CD4-positive, alpha-beta T cell treated with Interferon alpha-2 for 1 hour (primary cell): ENCODE measurements around the gene CCL27.
A peak's percentile ranks its signal among the peaks of the same experiment; 100 is the strongest.

Experiments
- DNase-seq, 2 donors: peaks; one replicate each; pipeline ENCODE4 v3.0.0-alpha.2; 2020 to 2022

The CCL27 gene, protein sequence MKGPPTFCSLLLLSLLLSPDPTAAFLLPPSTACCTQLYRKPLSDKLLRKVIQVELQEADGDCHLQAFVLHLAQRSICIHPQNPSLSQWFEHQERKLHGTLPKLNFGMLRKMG

DNA sequence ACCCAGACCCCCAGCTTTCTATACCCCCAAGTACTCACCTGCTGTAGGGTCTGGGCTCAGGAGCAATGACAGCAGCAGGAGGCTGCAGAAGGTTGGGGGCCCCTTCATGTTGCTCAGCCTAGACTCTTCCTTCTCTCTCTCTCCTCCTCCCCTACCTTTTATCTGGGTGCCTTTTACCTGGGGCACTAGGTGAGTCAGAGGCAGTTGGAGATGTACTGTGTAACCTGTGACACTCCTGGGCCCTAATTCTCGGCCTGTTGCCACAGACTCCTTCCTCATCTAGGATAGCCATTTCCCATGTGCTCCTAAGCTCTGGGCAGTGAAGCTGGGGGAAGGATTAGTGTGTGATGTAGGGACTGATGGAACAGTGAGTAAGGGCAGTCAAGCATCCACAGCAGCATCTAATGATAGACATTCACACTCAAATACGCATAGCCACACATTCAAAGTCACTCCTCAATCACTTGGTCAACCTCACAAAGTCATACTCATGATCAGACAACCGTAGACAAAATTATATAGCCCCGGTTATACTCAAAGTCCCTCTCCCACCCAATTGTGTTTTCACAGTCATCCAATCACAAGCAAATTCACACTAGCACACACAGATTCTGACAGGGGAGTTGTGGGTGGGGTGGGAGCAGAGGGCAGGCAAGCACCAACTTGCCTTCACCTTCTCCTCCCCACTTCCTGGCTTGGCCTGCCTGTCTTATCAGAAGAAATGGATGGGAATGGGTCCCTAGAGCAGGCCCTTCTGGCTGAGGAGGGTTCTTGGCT, at the start of gene CCL27:
CCL27 (minus strand) TSS at position 132 of the 777 bp plus-strand sequence; CDS start at position 108, 24 bp downstream.
- no peak for DNase-seq

DNA sequence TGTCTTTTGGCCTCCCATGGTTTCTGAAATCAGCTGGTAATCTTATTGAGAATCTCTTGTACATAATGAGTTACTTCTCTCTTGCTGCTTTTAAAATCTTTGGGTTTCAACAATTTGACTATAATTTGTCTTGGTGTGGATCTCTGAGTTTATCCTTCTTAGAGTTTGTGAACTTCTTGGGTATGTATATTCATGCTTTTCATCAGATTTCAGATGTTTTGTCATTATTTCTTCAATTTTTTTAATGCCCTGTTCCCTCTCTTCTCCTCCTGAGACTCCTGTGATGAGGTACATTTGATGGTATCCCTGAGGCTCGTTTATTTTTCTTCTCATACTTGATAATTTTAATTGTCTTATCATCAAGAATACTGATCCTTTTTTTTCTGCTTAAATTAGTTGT, 49.7 kb upstream of the CCL27 start:
- DNase-seq = no peak

DNA sequence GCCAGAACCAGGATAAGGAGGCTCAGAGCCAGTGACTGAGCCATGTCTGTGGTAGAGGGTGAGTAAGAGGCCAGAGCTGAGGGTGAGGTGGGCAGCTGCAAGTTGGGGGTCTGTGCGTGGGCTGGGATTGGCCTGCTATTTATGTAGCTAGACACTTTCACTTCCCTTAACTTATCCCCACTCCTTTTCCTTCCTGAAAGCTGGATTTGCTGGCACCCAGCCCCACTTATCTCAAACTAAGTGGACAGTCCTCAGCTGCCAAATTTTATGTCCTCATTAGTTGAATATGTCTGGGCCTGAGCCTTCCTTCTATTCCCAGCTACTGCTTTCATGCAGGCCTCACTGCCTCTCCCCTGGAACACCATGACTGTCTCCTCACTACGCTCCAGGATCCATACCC, 47.6 kb upstream of the CCL27 start, which contains the start of gene CCL21:
CCL21 (minus strand) TSS at position 114 of the 400 bp plus-strand sequence; CDS start at position 44, 70 bp downstream.
- no peak for DNase-seq

DNA sequence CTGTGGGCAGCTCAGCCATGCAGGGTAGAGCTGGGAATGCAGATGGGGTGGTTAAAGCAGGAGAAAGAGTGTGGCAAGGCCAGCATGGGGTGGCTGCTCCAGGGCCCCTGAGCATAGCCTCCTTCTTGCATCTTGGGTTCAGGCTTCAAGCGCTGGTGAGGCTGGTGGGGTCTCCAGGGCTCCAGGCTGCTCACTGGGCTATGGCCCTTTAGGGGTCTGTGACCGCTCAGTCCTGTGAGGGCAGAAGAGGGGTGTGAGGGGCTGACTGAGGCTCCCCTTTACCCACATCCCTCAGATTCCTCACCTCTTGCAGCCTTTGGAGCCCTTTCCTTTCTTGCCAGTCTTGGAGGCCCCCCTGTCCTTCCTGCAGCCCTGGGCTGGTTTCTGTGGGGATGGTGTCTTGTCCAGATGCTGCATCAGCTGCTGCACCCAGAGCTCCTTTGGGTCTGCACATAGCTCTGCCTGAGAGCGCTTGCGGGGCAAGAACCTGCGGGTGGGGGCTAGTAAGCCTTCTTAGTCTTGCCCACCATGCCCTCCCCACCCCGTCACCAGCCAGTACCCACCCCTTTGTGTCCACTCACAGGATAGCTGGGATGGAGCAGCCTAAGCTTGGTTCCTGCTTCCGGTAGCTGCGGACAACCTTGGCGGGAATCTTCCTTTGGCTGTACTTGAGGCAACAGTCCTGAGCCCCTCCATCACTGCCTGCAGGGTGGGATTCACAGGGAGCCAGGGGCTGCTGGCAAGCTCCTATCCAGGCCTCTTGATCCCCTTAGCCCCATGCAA, 46.9 kb upstream of the CCL27 start:
- DNase-seq = no peak

DNA sequence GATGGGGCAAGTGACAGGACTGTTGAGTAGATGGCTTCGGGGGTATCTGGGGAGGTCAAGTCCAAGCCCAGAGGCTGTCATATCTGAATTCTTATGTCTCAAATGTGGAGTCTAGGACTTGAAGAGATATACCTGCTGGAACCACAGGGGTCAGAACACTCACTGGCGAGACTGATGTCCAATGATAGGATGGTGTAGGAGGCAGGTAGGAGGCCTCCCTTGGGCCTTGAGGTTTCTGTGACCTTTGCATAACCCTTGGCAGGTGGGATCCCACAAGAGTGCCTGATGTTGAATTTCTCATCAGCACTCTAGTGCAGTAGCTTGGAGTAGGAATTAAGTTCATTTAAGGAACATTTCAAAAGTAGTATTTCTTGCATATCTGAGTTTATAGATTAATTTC, 44.7 kb upstream of the CCL27 start:
- DNase-seq = no peak

DNA sequence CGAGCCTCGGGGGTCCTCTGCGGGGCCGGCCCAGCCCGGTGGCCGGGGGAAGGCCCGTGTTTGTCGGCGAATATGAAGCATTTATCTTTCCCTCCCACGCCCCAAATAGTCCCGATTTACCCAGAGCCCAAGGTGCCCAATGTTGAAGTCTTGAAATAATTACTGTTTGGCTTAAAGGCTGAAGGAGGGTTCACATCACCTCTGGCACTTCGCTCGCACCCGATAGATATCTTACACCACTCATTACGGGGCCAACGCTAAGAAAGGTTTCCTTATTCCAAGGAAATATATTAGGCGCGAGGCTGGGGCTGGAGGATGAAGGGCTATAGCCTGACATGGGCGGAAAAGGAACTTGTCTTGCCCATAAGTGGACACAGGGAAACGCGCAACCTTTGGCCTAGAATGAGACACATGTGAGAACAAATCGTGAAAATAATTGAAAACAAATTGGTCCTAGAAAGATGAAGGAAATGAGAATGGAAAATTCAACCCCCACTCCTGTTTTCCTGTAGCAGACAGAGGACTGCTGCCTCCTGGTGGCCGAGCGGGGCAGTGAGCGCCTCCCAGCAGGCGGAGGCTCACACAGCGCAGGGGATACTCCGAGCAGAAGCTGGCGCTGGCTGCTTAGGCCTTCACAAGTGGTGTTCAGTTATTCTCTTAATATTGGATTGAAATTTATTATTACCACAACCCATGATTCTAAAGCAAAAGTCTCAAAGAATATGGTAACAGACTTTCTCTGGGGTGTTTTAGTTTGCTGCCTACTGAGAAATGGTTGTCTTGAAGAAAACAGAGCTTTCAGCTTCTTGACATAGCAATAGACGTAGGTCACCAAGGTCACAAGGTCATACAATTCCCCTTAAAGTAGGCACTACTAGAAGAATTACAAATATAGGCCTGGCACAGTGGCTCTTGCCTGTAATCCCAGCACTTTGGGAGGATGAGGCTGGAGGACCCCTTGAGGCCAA, 39.6 kb upstream of the CCL27 start:
- DNase-seq = peak; percentile 68 to 83

DNA sequence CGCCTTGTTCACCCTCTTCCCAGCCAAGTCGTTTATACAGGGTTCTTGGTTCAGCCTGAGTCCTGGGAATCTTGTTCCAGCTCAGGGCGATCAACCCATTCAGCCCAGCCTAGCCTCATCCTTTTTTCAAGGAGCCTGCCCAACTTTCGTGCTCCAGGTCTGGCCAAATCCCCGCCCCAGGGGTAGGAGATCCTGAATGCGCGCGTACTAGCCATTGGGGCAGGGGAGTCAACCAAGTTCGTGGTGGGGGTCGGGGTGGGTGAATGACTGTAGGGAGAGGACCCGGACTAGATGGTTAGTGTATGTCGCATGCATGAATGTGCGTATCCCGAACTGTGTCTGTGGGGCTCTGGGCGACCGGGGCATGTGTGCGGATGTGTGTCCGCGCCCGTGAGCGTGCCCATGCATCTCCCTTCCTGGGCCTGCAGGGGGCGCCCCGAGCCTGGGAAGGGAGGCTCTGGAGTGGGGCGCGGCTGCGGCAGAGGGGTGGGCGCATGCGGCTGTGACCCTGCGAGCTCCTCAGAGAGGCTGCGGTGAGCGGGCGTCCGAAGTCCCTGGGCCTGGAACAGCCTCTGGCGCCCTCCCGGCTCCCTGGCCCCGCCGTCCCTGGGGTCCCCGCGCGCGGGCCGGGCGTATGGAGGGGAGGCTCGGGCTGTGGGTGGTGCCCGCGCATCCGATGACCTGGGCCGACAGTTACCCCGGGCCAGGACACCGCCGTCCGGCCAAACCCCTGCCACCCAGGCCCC, 38.7 kb upstream of the CCL27 start:
- DNase-seq = peak; percentile 65 to 80

DNA sequence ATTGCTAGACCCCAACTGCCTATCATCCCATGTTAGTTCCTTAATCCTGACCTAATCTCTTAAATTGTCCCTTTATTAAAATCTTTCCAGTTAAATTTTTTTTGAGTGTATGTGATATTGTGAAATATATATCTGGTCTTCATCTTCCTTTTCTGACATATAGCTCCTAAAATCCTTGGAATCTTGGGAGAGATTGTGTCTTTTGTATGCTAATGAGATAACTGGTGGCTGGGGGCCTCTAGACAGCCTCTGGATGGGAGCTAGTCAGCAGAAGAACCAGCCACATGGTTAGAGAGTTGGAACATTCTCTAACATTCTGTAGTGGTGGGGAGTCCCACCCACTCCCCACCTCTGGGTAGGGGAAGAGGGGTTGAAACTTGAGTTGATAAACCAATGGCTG, 32.4 kb upstream of the CCL27 start:
- DNase-seq = no peak

DNA sequence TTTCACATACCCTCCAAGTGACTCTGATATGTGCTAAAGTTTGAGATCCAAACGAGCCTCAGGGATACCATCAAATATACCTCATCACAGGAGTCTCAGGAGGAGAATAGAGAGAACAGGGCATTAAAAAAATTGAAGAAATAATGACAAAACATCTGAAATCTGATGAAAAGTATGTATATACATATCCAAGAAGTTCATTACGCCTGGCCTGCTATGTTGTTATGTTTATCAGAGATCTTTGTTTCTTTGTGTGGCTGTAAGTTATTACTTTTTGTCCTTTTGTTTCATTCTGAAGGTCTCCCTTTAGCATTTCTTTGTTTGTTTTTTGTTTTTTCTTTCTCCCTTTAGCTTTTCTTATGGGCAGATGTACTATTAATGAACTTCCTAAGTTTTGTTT, 31.1 kb upstream of the CCL27 start:
- DNase-seq = no peak

DNA sequence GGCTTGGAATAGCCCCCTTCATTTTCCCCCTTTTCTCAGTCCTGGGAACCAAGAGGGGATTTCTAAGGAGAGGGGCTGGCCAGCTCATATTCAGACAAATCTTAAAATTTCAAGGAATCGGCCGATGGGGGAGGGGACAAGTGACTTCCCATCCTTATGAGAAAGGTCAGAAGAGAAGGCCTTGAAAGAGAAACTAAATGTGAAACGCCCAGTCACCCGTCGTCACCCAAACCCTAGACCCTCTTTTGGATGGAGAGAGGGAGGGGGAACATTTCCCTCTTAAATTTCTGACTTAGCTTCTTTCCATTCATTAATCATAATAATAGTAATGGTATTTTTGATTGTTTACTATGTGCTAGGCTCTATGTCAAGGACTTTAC, 29.5 kb upstream of the CCL27 start:
- no peak for DNase-seq

DNA sequence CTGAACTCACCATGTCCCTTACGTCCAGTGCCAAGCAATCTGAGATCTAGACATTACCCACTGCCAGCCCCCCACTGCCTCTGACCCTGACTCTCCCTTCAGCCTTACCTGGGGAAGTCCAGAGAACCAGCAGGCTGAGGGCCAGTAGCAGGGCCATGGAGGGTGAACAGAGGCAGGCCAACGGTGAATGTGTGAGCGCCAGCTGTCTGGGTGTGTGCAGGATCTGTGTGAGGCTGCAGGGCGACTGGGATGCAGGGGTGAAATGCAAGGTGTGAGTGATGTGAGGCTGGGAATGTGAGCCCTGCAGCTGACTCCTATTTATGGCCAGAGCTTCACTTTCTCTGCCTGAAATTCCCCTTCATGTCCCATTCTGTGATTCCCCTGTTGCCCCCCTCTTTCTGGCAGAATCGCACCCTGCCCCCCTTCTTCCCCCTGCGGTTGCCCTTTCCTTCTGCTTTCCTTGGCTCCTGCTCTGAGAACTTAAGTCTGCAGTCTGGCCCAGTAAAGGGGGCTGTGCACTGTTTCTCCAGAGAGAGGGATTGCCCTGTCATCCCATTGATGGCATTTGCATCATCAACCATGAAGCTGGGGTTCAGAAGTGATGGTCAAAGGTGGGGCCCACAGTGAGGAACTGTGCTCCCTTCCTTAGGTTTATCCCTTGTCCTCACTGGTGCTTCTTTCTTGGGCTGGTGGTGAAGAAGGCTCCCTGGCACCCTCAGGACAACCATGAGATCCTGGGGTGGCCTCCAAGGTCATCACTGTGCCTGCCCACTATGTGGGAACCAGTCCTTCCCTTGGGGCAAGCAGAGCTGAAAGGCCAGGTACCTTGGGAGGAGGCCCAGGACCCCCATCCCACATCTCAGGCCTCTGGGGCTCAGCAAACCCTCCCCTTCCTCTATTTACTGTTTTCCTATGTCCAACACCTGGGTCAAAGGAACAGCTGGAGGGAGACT, 28.8 kb upstream of the CCL27 start, which contains the start of gene CCL19:
CCL19 (minus strand) TSS at position 294 of the 953 bp plus-strand sequence; CDS start at position 157, 137 bp downstream.
- no peak for DNase-seq

DNA sequence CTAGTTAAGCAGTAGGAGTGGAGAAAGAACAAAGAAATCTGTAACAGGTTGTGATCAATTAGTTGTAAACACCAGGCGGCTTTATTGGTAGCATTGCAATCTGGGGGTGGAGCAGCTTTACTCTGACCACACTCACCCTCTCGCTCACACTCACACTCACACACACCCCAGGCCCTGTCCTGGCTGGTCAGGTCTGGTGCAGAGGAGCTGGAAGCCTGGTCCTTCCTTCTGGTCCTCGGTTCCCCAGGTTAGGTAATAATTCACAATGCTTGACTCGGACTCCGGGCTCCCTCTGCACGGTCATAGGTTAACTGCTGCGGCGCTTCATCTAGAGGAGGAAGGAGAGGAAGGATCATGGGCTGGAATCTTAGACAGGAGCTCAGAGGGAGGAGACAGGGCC, 27.1 kb upstream of the CCL27 start:
- DNase-seq = no peak

DNA sequence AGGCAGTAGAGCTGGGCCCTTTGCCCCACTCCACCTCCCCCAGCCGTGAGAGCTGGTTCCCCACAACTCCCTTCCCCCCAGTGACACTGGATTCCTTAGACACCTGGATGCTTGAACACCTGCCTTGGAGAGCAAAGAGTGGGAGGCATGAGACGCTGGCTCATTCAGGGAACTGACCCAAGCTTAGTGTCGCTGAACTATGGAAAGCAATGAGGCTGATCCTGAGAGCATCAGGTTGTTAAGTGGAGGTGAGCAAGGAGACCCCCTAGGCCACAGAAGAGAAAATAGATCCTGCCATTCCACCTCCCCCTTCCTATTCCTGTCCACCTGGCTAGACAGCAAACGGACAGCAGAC, 26.6 kb upstream of the CCL27 start:
- no peak for DNase-seq

DNA sequence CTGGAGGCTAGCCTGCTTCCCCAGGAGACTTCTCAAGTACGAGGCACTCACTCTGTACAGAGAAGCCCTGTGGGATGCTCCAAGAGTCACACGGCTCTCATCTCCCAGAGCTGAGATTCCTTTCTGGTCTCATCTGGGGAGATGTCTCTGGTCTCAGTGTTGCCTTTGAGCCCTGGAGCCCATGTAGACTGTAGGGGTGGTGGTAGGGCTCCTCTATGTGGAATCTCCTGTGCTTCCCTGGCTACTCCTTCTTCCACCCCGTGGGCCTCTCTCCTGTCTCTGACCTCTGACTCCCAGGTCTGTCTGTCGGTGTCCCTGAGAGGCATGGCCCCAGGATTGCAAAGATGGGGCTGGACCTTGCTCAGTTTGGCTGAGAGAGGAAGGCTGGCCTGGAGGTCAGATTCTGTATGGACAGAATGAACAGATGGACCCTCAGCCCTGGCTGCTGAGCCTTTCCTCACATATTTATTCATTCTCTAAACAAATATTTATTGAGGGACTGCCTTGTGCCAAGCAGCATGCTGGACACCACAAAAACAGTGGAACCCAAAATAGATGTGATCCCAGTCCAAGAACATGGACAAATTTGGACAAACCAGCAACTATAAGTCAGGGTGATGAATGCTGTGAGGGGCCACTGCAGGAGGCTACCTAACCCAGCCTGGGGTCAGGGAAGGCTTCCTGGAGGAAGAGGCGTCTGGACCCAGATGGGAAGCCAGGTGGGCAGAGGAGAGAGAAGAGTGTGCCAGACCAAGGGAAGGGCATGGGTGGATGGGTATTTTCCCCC, 26.1 kb upstream of the CCL27 start:
- no peak for DNase-seq

DNA sequence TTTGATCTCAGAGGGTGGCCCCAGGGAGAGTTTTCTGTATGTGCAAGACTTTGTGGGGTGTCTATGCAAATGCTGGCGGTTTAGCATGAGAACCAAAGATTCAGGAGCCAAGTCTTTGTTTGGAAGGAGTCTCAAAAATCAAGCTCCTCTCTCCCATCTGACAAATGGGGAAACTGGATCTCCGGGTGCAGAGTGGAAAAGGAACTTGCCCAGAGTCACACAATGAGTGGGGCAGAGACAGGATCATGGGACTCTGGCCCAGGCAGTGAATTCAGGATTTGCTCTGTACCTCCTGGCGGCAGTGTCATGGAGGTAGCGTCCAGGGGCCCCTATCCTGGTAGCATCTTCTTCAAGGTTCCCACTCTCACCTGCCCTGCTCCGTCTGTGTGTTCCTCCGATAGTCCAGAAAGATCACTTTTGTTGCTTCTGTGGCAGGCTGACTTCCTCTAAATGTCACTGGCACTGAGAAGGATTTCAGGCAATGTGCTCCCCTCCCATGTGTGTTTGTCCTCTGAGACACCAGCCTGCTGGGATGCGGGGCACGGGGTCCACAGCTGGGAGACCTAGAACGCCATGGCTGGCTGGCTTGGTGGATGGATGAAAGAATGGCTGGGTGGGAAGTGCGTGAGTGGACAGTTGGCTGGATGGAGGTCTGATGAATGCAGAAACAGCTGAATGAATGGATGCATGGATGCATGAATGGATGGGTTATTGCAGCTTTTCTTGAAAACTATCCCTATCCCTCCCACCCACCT, 25.0 kb upstream of the CCL27 start:
- DNase-seq = no peak

DNA sequence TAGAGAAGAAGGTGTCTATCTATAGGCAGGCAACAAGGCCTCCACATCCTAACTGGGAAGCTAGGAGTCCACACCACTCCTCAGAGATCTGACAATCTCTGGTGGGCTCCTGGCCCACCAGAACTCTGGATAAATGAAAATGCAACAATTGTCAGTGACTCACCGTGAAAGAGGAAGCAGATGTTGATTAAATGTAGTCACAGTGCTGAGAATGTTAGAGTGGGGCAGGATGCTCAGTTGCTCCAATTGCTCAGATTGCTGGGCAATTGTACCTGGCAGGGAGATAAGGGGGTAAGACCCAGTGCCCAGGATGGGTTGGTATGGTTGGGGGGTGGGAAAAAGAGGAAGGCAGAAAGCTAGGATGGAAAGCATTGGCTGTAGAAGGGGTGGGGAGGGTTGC, 24.3 kb upstream of the CCL27 start:
- DNase-seq = no peak

DNA sequence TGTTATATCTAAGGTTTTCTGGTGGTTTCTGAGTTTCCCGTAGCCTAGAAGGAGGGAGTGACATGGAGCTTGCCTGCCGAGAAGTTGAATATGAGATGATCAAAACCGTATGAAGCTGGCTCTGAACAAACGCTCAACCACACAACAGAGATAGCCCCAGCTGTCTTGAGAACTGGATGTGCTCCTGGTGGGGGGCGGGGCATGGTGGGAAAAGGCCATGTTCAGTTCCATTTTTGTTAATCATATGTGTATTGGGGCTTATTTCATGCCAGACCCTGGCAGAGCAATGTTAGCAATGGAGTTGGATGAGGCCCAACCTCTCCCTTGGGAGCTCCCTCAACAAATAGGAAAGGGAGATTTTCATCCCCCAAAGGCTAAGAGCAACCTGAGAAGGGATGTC, 23.8 kb upstream of the CCL27 start:
- DNase-seq = no peak

DNA sequence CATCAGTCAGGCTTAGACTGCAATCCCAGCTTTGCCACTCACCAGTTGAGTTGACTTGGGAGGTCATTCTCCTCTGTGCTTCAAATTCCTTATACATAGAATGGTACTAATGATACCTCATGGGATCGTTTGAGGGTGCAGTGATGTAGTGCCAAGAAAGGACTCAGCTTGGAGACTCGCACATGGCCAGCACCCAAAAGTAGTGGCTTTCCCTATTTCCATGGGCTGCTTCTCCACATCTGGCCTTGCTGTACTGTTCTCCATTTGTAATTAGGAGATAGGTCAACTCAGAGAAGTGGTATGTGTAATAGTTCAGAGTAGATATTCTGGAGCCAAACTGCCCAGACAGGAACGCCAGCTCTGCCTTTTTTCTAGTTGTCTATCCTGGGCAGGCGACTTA, 23.1 kb upstream of the CCL27 start:
- no peak for DNase-seq

DNA sequence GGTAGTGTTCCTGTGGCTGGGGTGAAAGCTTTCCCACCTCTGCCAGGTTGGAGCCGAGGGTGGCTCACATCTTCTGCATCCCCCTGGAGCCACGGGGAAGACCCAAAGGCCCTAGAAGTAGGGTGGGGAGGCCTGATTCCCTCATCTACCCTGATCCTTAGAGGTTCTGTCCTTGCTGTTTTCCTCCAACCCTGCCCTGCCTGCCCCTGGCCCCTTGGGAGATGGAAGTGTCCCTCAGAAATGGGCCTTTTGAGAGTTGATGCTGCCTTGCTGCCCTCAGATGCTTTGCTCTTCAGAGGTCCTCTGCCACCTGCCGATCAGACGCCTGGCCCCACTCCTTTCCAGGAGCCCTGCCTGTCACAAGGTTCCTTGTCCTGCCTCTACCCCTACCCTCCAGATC, 22.4 kb upstream of the CCL27 start:
- no peak for DNase-seq
